AG09309 (cell line): ENCODE results near the gene IL3RA.
"Not testable (repeated sequence)": the region's sequence is repeated elsewhere in the genome, so short reads cannot be mapped to it uniquely, and the experiment has no call there.

Source experiments
- DNase-seq: peaks from one replicate; pipeline ENCODE4 v3.0.0-alpha.2; 2010; ENCODE audit warnings: low read depth
- H3K4me3 ChIP-seq: 2 replicates; pipeline ENCODE4 v1.5.1; 2011; ENCODE audit warnings: mild to moderate bottlenecking, low read depth, low read length, moderate library complexity; ENCODE audit not compliant: control insufficient read depth
- CTCF ChIP-seq: IDR thresholded peaks from 2 replicates; pipeline ENCODE4 v1.5.1; 2011; ENCODE audit warnings: mild to moderate bottlenecking, low read depth, low read length, inconsistent platforms; ENCODE audit not compliant: insufficient read depth, control insufficient read depth; ENCODE audit errors: missing control alignments

IL3RA gene

GRCh38 chrX:1421433-1422134 lies 85.0 kb downstream of the IL3RA start:
- no peak overlapping the region for H3K4me3 ChIP-seq
- DNase-seq: no peak
- TF ChIP-seq CTCF: no peak

- TF ChIP-seq CTCF: no peak
- H3K4me3 ChIP-seq: no peak overlapping the region
- no peak for DNase-seq
Measured at GRCh38 chrX:1422135-1422465, 85.5 kb downstream of the IL3RA start.

- TF ChIP-seq CTCF: no peak
- H3K4me3 ChIP-seq: no peak overlapping the region
- no peak for DNase-seq
Measured at GRCh38 chrX:1423215-1423614, 86.6 kb downstream of the IL3RA start.

GRCh38 chrX:1424147-1424851 lies 87.7 kb downstream of the IL3RA start:
- DNase-seq: no peak
- H3K4me3 ChIP-seq: no peak overlapping the region
- no peak for TF ChIP-seq CTCF

DNA sequence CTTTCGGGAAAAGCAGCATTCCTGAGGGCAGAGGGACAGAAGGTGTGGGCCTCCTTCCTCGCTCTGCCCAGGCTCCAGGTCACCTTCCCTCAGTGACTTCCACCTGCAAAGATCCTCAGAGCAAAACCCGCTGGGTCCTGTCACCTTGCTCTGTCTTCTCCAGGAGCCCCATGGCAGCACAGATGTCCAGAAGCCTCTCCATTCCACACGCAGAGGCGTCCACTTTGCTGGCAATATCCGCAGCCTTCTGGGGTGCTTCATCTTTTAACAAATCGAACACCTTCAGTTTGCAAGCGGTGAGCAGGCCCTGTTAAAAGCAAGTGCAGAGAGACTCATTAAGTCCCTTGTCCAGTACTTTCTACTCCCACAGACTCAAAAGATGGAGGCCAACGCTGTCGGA lies 88.8 kb downstream of the IL3RA start:
- no peak for TF ChIP-seq CTCF
- no peak overlapping the region for H3K4me3 ChIP-seq
- DNase-seq: no peak

DNA sequence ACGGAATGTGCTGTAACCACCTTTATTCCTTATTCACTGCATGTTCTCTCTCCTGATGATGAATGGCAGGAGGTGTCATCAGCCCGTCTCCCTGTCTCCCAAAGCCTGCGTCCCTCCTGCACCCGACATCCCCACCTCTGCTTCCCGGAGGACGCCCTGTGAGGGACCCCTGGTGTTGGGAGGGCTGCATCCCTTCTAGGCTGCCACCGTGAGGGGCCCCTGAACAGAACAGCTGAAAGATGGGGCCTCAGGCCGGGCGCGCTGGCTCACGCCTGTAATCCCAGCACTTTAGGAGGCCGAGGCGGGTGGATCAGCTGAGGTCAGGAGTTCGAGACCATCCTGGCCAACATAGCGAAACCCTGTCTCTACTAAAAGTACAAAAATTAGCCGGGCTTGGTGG lies 89.7 kb downstream of the IL3RA start:
- not testable (repeated sequence) for DNase-seq, H3K4me3 ChIP-seq

DNA sequence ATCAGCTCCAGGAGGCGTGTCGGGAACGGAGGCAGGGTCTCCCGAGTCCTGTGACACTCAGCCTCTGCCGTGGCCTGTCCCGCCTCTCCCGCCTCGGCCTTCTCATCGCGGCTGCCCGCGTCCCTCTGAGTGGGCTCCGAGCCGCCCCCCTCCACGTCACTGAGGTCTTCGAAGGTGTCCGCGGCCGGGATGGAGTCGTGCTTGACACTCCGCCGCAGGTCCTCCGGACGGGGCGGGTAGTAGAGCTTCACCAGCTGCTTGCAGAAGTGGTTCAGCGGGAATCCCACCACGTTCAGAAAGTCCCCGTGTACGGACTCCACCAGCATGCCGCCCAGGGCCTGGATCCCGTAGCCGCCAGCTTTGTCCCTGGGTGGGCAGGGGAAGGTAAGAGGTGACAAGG lies 91.2 kb downstream of the IL3RA start:
- DNase-seq: no peak
- no peak overlapping the region for H3K4me3 ChIP-seq
- no peak for TF ChIP-seq CTCF
